ENCODE results near the gene FRMD7.
"Not testable (repeated sequence)": the region's sequence is repeated elsewhere in the genome, so short reads cannot be mapped to it uniquely, and the experiment has no call there.

The FRMD7 gene

GRCh38 chrX:132127743-132128142 is at the start of gene FRMD7:
Gene FRMD7 (minus strand): TSS chrX:132128020. CDS start chrX:132127844, 176 bp downstream.
- ChIA-PET CTCF (no interaction called here), POLR2A (no interaction called here)
- TF ChIP-seq CTCF (IDR thresholded peaks at IDR 0.05; ENCODE audit: control extremely low read depth, extremely low read depth, low read depth, missing control alignments), result no peak
- no peak for DNase-seq (ENCODE audit: extremely low spot score)

GRCh38 chrX:132173647-132174046 is 45.8 kb upstream of the FRMD7 start:
- no peak for TF ChIP-seq CTCF (IDR thresholded peaks at IDR 0.05; ENCODE audit: control extremely low read depth, extremely low read depth, low read depth, missing control alignments)
- no peak for DNase-seq (ENCODE audit: extremely low spot score)
- ChIA-PET POLR2A (no interaction called here), CTCF (no interaction called here)

- TF ChIP-seq CTCF (IDR thresholded peaks at IDR 0.05; ENCODE audit: control extremely low read depth, extremely low read depth, low read depth, missing control alignments), result no peak
- ChIA-PET CTCF (no interaction called here), POLR2A (no interaction called here)
- DNase-seq (ENCODE audit: extremely low spot score), result no peak
Observed at GRCh38 chrX:132171881-132172280, 44.1 kb upstream of the FRMD7 start.

- DNase-seq (ENCODE audit: extremely low spot score), result no peak
- CTCF ChIA-PET, result no interaction called here
Observed at GRCh38 chrX:132171478-132171877, 43.7 kb upstream of the FRMD7 start.

GRCh38 chrX:132169554-132169953 is 41.7 kb upstream of the FRMD7 start:
- no peak for DNase-seq (ENCODE audit: extremely low spot score)
- ChIA-PET POLR2A (no interaction called here), CTCF (no interaction called here)
- TF ChIP-seq CTCF (IDR thresholded peaks at IDR 0.05; ENCODE audit: control extremely low read depth, extremely low read depth, low read depth, missing control alignments), result no peak

More at GRCh38 chrX:132171478-132171877, 43.7 kb upstream of the FRMD7 start:
- POLR2A ChIA-PET, result no interaction called here
- no peak for TF ChIP-seq CTCF (IDR thresholded peaks at IDR 0.05; ENCODE audit: control extremely low read depth, extremely low read depth, low read depth, missing control alignments)

- ChIA-PET CTCF (no interaction called here), POLR2A (no interaction called here)
- TF ChIP-seq CTCF (IDR thresholded peaks at IDR 0.05; ENCODE audit: control extremely low read depth, extremely low read depth, low read depth, missing control alignments), result no peak
- DNase-seq (ENCODE audit: extremely low spot score), result no peak
Observed at GRCh38 chrX:132165651-132166050, 37.8 kb upstream of the FRMD7 start.

- no peak for DNase-seq (ENCODE audit: extremely low spot score)
- CTCF ChIA-PET, result no interaction called here
Observed at GRCh38 chrX:132165005-132165404, 37.2 kb upstream of the FRMD7 start.

GRCh38 chrX:132163094-132163493 is 35.3 kb upstream of the FRMD7 start:
- CTCF ChIA-PET; POLR2A ChIA-PET; DNase-seq (ENCODE audit: extremely low spot score): not testable (repeated sequence)

More at GRCh38 chrX:132165005-132165404, 37.2 kb upstream of the FRMD7 start:
- POLR2A ChIA-PET, result no interaction called here
- TF ChIP-seq CTCF (IDR thresholded peaks at IDR 0.05; ENCODE audit: control extremely low read depth, extremely low read depth, low read depth, missing control alignments), result no peak
